Fibroblast of villous mesenchyme (primary cell): ENCODE data around the gene SYTL1. TPM values are rescaled to one million over a fixed set of nuclear protein-coding genes. Genes with fewer than 3 reads are reported as not detected.

ENCODE experiments used
- DNase-seq: peaks from one replicate; pipeline ENCODE4 v3.0.0-alpha.2; 2010; ENCODE audit warnings: low read depth
- H3K4me3 ChIP-seq: 2 replicates; pipeline ENCODE4 v1.5.1; 2011; ENCODE audit warnings: low read depth, mild to moderate bottlenecking, low read length
- CTCF ChIP-seq: IDR thresholded peaks from 2 replicates; pipeline ENCODE4 v1.5.1; 2012; ENCODE audit warnings: low read depth, mild to moderate bottlenecking, low read length; ENCODE audit not compliant: insufficient read depth
- total RNA-seq: library from RNA; depleted of rRNA; stranded (reverse); fragments of >200 nt; gene quantifications from 2 replicates; pipeline ENCODE4 v1.2.3, GENCODE V29; 2012

SYTL1 gene
- total RNA-seq, 1 donor = under 0.01 TPM

DNA sequence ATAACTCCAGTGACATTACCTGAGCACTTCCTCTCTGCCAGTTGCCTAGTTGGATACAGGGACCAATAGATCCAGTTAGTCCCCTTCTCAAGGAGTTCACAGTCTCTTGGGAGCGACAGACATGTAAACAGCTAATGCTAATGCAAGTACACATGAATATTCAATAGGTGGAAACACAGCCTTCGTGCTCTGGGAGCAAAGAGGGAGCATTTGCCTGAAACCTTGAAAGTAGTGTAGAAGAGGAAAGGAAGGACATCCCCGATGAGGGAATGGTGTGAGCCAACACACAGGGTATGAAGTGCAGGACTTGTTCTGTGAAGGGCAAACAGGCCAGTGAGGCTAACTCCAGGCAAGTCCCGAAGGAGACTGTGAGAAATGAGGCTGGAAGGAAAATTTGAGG, 23.7 kb upstream of the SYTL1 start:
- no peak for TF ChIP-seq CTCF
- no peak for DNase-seq
- H3K4me3 ChIP-seq = no peak overlapping the region

DNA sequence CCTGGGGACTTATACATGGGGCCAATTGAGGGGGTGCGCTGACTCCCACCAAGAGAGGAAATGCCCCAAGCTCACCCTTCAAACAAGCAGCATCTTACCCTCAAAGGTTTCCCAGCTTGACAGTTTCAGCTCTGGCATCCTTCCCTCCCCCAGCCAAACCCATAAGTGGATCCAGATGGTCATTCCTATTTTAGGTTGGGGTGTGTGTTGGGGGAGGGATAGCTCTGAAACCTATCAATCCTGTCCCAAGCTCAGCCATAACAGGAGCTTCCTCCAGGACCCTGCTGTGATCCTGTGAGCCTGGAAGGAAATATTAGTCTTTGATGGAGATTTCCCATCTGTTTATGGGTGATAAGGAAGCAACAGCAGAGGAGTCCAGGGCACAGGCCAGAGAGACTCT, 23.2 kb upstream of the SYTL1 start:
- DNase-seq = no peak
- no peak overlapping the region for H3K4me3 ChIP-seq
- no peak for TF ChIP-seq CTCF

- TF ChIP-seq CTCF = no peak
- peak within 1 kb of the TSS; percentile 100 for H3K4me3 ChIP-seq
- peak; percentile 98 for DNase-seq
Measured at GRCh38 chr1:27321813-27322568, 19.8 kb upstream of the SYTL1 start, which contains the start of gene TMEM222. Gene TMEM222, plus strand, starts transcription at chr1:27322163. Its CDS starts 35 bp downstream, at chr1:27322198.

DNA sequence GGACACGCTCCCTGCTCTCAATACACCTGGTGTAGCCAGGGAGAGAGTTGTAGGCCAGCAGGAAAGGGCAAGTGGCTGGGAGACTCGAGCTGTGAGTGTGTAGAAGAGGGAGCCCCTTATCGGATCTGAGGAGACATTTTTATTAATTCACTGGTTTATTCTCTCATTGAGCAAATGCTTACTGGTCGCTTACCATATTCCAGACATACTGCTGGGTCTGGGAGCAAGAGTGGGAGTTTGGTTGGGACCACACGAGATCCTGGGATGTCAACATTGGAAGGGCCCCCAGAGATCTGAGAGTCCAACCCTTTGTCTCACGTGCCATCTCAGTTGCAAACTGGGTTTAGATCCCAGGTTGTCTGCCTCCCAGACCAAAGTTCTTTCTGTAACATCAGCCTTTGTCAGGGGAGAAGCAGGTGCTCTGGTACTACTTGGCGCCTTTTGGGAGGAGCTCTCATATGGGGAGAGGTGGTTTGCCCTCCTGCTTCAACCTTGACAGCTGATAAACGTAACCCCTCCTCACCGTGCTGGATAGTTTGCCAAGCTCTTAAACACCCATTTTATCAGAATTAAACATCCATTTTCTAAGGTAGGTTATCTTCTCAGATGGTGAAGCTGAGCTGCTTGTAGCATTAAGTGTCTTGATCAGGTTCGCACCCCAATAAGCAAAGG, 19.1 kb upstream of the SYTL1 start:
- peak overlapping the region; percentile 100 for H3K4me3 ChIP-seq
- no peak for DNase-seq
- TF ChIP-seq CTCF = no peak

DNA sequence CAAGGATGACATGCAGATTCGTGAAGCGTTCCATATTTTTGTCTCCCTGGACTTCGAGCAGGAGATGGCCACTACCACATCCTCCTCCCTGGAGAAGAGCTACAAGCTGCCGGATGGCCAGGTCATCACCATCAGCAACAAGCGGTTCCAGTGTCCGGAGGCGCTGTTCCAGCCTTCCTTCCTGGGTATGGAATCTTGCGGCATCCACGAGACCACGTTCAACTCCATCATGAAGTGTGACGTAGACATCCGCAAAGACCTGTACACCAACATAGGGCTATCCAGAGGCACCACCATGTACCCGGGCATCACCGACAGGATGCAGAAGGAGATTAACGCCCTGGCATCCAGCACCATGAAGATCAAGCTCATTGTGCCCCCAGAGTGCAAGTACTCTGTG, 16.5 kb upstream of the SYTL1 start:
- no peak overlapping the region for H3K4me3 ChIP-seq
- no peak for TF ChIP-seq CTCF
- no peak for DNase-seq

DNA sequence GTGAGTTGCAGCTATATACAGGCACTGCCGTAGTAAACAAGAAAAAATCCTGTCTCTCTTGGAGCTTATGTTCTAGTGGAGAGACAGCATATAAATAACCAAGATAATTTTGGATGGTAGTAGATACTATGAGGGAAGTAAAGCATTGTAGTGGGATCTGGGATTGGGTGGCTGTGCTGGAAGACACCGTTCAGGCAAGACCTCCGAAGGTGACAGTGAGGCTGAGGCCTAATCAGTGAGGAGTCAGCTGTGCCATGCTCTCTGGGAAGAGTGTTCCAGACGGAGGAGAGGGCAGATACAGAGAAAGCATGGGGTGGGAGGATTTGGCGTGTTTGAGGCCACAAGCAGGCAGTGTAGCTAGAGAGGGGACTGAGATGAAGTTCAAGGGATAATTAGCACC, 13.9 kb upstream of the SYTL1 start:
- H3K4me3 ChIP-seq = no peak overlapping the region
- no peak for DNase-seq
- no peak for TF ChIP-seq CTCF
